HepG2 (cell line): Measurements from ENCODE around the gene AMOTL1. TPM values are rescaled to one million over a fixed set of nuclear protein-coding genes. Genes with fewer than 3 reads are reported as not detected.

Experiments
- ATAC-seq: fragments of 200-7000 bp; cut with Tn5 transposase; 3 replicates; pipeline ENCODE4 v1.9.1; 2020; ENCODE audit warnings: mild to moderate bottlenecking, moderate library complexity
- BruUV-seq: library from RNA; stranded (reverse); fragments of 400-500 nt; replicated peaks from 2 replicates; lab custom pipeline; 2021; lab: Mats Ljungman, UMichigan
- CTCF ChIA-PET: fragments of 300-600 bp; formaldehyde crosslinking; extraction: SDS; loops from one replicate; lab custom pipeline; 2021; ENCODE audit warnings: low total read pairs, inconsistent platforms, low intra/inter-chr PET ratio; lab: Yijun Ruan, JAX
- POLR2A ChIA-PET: fragments of 350-600 bp; sonication (Branson Sonifier 250); formaldehyde crosslinking; loops from one replicate; lab custom pipeline; 2020; ENCODE audit warnings: antibody characterized with exemption, inconsistent platforms; lab: Yijun Ruan, JAX
- DNase-seq: peaks from one replicate; pipeline ENCODE4 v3.0.0-alpha.2; 2015; ENCODE audit warnings: low spot score
- FAIRE-seq: peaks from 3 replicates; lab custom pipeline; 2011; peaks lifted over from hg19 to GRCh38; lab: Jason Lieb, UNC
- H2AFZ ChIP-seq: one replicate; pipeline ENCODE4 v1.6.1; 2011; ENCODE audit warnings: low read length, inconsistent platforms
- H3K27ac ChIP-seq: fragments of 300-600 bp; 3 replicates; pipeline ENCODE4 v1.8.0; 2011; ENCODE audit warnings: mixed run types, mild to moderate bottlenecking, mixed read lengths, low read length, inconsistent platforms; ENCODE audit not compliant: insufficient read depth; ENCODE audit errors: extremely low read length
- H3K27me3 ChIP-seq, 2 experiments: fragments of 200-600 bp in 1 of 2; 2 replicates in 1 of 2; 3 replicates in 1 of 2; pipeline versions ENCODE4 v1.6.0 to v1.8.0; 2011; ENCODE audit warnings: low read length in 2 of 2, mild to moderate bottlenecking in 2 of 2, moderate library complexity in 2 of 2, inconsistent platforms in 1 of 2; ENCODE audit not compliant: insufficient read depth in 2 of 2, control insufficient read depth in 1 of 2
- H3K36me3 ChIP-seq, 2 experiments: fragments of 200-600 bp in 1 of 2; replicated peaks in 1 of 2; 2 replicates in 1 of 2; 3 replicates in 1 of 2; pipeline versions ENCODE4 v1.5.1 to v1.8.0; 2011; ENCODE audit warnings: low read length in 2 of 2, inconsistent platforms in 1 of 2; ENCODE audit not compliant: insufficient read depth in 2 of 2, control insufficient read depth in 1 of 2
- H3K4me1 ChIP-seq: 2 replicates; pipeline ENCODE4 v1.5.1; 2012; ENCODE audit warnings: low read length, inconsistent platforms; ENCODE audit not compliant: insufficient read depth
- H3K4me2 ChIP-seq: 2 replicates; pipeline ENCODE4 v1.6.0; 2011; ENCODE audit warnings: low read depth, low read length, inconsistent platforms
- H3K4me3 ChIP-seq, 3 experiments: fragments of 200-600 bp in 1 of 3; sonication (generic), shearing (Covaris generic) in 1 of 3; replicated peaks in 1 of 3; 2 replicates each; pipeline ENCODE4 v1.5.1; 2011 to 2016; ENCODE audit warnings: low read length in 3 of 3, inconsistent platforms in 2 of 3, low read depth in 2 of 3, mild to moderate bottlenecking in 2 of 3, control low read depth in 1 of 3, mixed read lengths in 1 of 3; ENCODE audit not compliant: insufficient read depth in 1 of 3
- H3K79me2 ChIP-seq: one replicate; pipeline ENCODE4 v1.6.1; 2011; ENCODE audit warnings: low read length, inconsistent platforms; ENCODE audit not compliant: insufficient read depth
- H3K9ac ChIP-seq: 2 replicates; pipeline ENCODE4 v1.6.0; 2011; ENCODE audit warnings: mild to moderate bottlenecking, low read depth, low read length, inconsistent platforms; ENCODE audit not compliant: insufficient read depth
- H3K9me3 ChIP-seq: 2 replicates; pipeline ENCODE4 v1.5.1; 2012; ENCODE audit warnings: mild to moderate bottlenecking, low read length
- H4K20me1 ChIP-seq: 2 replicates; pipeline ENCODE4 v1.6.0; 2011; ENCODE audit warnings: inconsistent platforms, mild to moderate bottlenecking, low read length, moderate library complexity; ENCODE audit not compliant: insufficient read depth
- ARNT ChIP-seq: fragments of 450-650 bp; IDR thresholded peaks from 2 replicates; pipeline ENCODE4 v1.6.1; 2017
- EZH2 ChIP-seq: conservative IDR thresholded peaks from 2 replicates; pipeline ENCODE4 v1.6.1; 2012; ENCODE audit warnings: mild to moderate bottlenecking, low read depth, low read length, moderate library complexity
- IKZF4 ChIP-seq: sonication (generic); formaldehyde crosslinking; IDR thresholded peaks from 2 replicates; pipeline ENCODE4 v1.5.1; 2020; ENCODE audit warnings: borderline replicate concordance, mild to moderate bottlenecking, low read depth, missing genetic modification reagents; ENCODE audit errors: not compliant biosample characterization
- KLF13 ChIP-seq: sonication (generic); formaldehyde crosslinking; IDR thresholded peaks from 2 replicates; pipeline ENCODE4 v1.4.0; 2020; ENCODE audit warnings: mild to moderate bottlenecking, missing genetic modification reagents
- MLLT10 ChIP-seq: sonication (generic); formaldehyde crosslinking; IDR thresholded peaks from 2 replicates; pipeline ENCODE4 v1.4.0; 2020; ENCODE audit warnings: missing genetic modification reagents
- MTF2 ChIP-seq: sonication (generic); formaldehyde crosslinking; IDR thresholded peaks from 2 replicates; pipeline ENCODE4 v1.5.0; 2020; ENCODE audit warnings: missing genetic modification reagents, borderline replicate concordance
- NR1H2 ChIP-seq: sonication (generic); formaldehyde crosslinking; IDR thresholded peaks from 2 replicates; pipeline ENCODE4 v1.8.1; 2022; ENCODE audit warnings: low read depth, missing genetic modification reagents, borderline replicate concordance
- TOPORS ChIP-seq: sonication (generic); formaldehyde crosslinking; IDR thresholded peaks from 2 replicates; pipeline ENCODE4 v1.8.0; 2023; ENCODE audit warnings: mild to moderate bottlenecking, missing genetic modification reagents
- ZC3H13 ChIP-seq: sonication (generic); formaldehyde crosslinking; IDR thresholded peaks from 2 replicates; pipeline ENCODE4 v1.8.1; 2023; ENCODE audit warnings: mild to moderate bottlenecking, missing genetic modification reagents, moderate library complexity
- ZMYM4 ChIP-seq: sonication (generic); formaldehyde crosslinking; IDR thresholded peaks from 2 replicates; pipeline ENCODE4 v1.8.1; 2023; ENCODE audit warnings: mild to moderate bottlenecking, missing genetic modification reagents
- ZNF704 ChIP-seq: sonication (generic); formaldehyde crosslinking; IDR thresholded peaks from 2 replicates; pipeline ENCODE4 v1.8.1; 2023; ENCODE audit warnings: mild to moderate bottlenecking, inconsistent platforms, moderate library complexity, missing genetic modification reagents, borderline replicate concordance
- ZNF777 ChIP-seq: sonication (generic); formaldehyde crosslinking; IDR thresholded peaks from 2 replicates; pipeline ENCODE4 v1.4.0; 2020; ENCODE audit warnings: missing genetic modification reagents
- WGBS: methylation state at CpG from one replicate; pipeline ENCODE4 v1.1.6; 2017; ENCODE audit warnings: low lambda C conversion rate; 5-methylcytosine and 5-hydroxymethylcytosine counted together
- in situ Hi-C: cut with HindIII; loops from 2 replicates; pipeline ENCODE4 v1.10.0; 2017; ENCODE audit warnings: low pct_unique_long_range_greater_than_20kb; ENCODE audit not compliant: extremely low pct_ligation_motif_present
- intact Hi-C: fragments of 100-400 bp; cut with micrococcal nuclease; formaldehyde crosslinking; loops from one replicate; pipeline ENCODE4 v1.10.0; 2022; ENCODE audit not compliant: unreplicated experiment
- polyA plus RNA-seq, 8 experiments: library from polyadenylated mRNA; depleted of rRNA in 3 of 8; stranded (reverse) in 7 of 8; unstranded in 1 of 8; fragments of >200 nt; fragmentation: Illumina TruSeq in 4 of 8; extraction: Trizol in 4 of 8; gene quantifications; 2 replicates each; pipeline versions ENCODE4 v1.2.1 to v1.2.3, GENCODE V29; 2011 to 2016; ENCODE audit warnings: low read depth in 4 of 8, missing spikeins in 1 of 8, mixed read lengths in 1 of 8; ENCODE audit not compliant: insufficient read depth in 1 of 8
- total RNA-seq, 5 experiments: library from RNA; depleted of rRNA; stranded (reverse); fragments of >200 nt; fragmentation: Illumina TruSeq; extraction: Trizol; gene quantifications; 2 replicates each; pipeline ENCODE4 v1.2.3, GENCODE V29; 2016; ENCODE audit warnings: low read depth in 1 of 5
- TF ChIP-seq, protein P1 (sequence below): IDR thresholded peaks from 2 replicates; pipeline ENCODE4 v1.6.1; 2016; ENCODE audit warnings: low read depth, control low read depth
- TF ChIP-seq, protein P2 (sequence below): sonication (generic); formaldehyde crosslinking; IDR thresholded peaks from 2 replicates; pipeline ENCODE4 v1.8.1; 2023; ENCODE audit warnings: missing genetic modification reagents, inconsistent platforms, borderline replicate concordance

AMOTL1 gene
- total and polyA plus RNA-seq, 2 of the 13 experiments (the other 11 are each of a cell fraction or from before 2014, with no cell fraction given), result 0.01 to 0.20 TPM

DNA sequence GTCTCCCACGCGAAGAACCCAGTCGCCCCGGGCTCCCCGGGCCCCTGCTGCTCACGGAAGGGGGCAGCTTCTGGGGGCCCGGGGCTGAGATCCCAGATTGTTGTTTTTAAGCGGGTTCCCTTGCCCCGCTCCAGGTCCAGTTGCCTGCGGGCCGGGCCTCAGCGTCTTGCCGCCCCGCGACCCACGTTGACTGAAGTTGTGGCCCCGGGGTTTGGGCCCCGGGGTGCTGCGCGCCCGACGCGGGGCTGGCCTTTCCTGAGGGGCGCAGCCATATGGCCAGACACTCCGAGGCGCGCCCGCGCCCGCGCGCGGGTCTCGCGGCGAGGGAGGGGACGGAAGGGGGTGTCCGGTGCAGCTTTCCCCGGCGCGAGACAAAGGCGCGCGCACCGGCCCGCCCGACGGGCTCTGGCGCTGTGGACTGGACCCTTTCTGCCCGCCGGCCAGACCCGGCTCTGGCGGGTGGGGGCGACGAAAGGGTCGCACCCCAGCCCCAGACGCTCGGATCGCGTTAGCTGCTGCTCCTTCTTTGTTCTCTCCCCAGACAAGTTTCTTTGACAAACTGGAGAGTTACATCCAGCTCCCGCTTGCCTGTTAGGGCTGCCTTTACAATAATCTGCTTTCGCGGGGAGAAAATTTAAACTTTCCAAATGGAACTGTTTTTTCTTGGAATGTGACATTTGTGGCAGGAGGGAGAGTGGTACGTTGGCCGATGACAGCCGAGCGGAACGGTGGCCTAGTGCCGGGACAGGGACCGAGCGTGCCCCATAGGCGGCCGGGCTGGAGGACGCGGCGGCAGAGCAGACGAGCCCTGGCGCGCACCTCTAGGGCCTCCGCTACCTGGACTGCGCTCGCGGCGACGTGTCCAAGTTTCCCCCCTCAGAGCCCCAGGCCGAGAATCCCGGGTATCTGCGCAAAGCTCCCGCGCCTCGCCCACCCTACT, 716 bp downstream of the AMOTL1 start:
- FAIRE-seq (no peak), ATAC-seq (peak; percentile 74), DNase-seq (no peak)
- peak; percentile 95; the same call in 1 of the 2 replicates for TF ChIP-seq EZH2
- TF ChIP-seq ZNF777, result peak; percentile 52
- TF ChIP-seq ZC3H13 (CRISPR knock-in tag), result 0 out of 2 replicates have a peak, but pooled peaks have one; percentile 34
- TF ChIP-seq ZMYM4 (CRISPR knock-in tag), result no peak
- 0 out of 2 replicates have a peak, but pooled peaks have one; percentile 26 for TF ChIP-seq MTF2
- POLR2A ChIA-PET, result no interaction called here
- Histone ChIP-seq H4K20me1 (no peaks in the 10 kb centered on the region), H3K4me3 (peak overlapping the region in 2 of 3 experiments; percentile 42 to 63; a peak in 3 of 6 replicates), H3K4me1 (0 out of 2 replicates have a peak, but pooled peaks cover 5% of the 10 kb centered on the region), H3K4me2 (peak overlapping the region; percentile 47), H2AFZ (no peak overlapping the region), H3K27ac (no peak overlapping the region), H3K36me3 (no peaks in the 10 kb centered on the region), H3K9ac (no peak overlapping the region), H3K9me3 (no peaks in the 10 kb centered on the region), H3K79me2 (no peaks in the 10 kb centered on the region), H3K27me3 (peaks cover 2 to 37% of the 10 kb centered on the region in 2 experiments)
- in situ Hi-C loops, result no loop called here
- no TSS peak for BruUV-seq
- WGBS, result 11% methylated on average over 20 of the region's 91 CpGs
- CTCF ChIA-PET, result no interaction called here
- intact Hi-C loops, result no loop called here

DNA sequence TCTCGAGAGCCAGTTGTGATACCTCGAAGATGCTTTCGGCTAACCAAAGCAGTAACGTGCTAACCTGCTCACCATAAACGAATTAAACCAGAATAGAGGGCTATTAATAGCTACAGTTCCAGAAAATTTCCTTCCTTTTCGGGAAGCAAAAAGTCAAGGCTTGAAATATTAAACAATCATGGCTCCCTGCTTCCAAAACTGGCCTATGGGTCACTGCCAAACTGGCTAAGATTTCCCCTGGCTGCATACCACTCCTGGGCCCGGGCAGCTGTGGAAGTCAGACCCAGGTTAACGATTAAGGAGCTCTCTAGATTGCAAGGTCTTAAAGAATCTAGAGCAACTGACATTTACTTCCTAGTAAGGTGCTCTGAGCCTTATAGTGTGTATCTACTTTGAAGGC, 1.7 kb downstream of the AMOTL1 start:
- Histone ChIP-seq H3K9me3 (no peaks in the 10 kb centered on the region), H3K36me3 (no peaks in the 10 kb centered on the region), H3K9ac (no peak overlapping the region), H3K4me3 (no peak overlapping the region), H3K79me2 (no peaks in the 10 kb centered on the region), H3K4me1 (0 out of 2 replicates have a peak, but pooled peaks cover 5% of the 10 kb centered on the region), H3K4me2 (no peak overlapping the region), H3K27me3 (peaks cover 2 to 37% of the 10 kb centered on the region in 2 experiments), H3K27ac (no peak overlapping the region), H2AFZ (no peak overlapping the region), H4K20me1 (no peaks in the 10 kb centered on the region)
- 23% methylated on average over 8 of the region's 8 CpGs for WGBS
- FAIRE-seq (no peak), DNase-seq (no peak), ATAC-seq (no peak)
- intact Hi-C loops, result no loop called here
- ChIA-PET CTCF (no interaction called here), POLR2A (no interaction called here)
- in situ Hi-C loops, result no loop called here
- no TSS peak for BruUV-seq
- TF ChIP-seq MLLT10 (CRISPR knock-in tag) (no peak), IKZF4 (no peak), NR1H2 (CRISPR knock-in tag) (no peak), KLF13 (CRISPR knock-in tag) (no peak), TOPORS (CRISPR knock-in tag) (no peak), ARNT (no peak), ZNF704 (CRISPR knock-in tag) (no peak)
- TF ChIP-seq, protein P1, sequence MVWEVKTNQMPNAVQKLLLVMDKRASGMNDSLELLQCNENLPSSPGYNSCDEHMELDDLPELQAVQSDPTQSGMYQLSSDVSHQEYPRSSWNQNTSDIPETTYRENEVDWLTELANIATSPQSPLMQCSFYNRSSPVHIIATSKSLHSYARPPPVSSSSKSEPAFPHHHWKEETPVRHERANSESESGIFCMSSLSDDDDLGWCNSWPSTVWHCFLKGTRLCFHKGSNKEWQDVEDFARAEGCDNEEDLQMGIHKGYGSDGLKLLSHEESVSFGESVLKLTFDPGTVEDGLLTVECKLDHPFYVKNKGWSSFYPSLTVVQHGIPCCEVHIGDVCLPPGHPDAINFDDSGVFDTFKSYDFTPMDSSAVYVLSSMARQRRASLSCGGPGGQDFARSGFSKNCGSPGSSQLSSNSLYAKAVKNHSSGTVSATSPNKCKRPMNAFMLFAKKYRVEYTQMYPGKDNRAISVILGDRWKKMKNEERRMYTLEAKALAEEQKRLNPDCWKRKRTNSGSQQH (CRISPR knock-in tag), result no peak
- TF ChIP-seq, protein P2, sequence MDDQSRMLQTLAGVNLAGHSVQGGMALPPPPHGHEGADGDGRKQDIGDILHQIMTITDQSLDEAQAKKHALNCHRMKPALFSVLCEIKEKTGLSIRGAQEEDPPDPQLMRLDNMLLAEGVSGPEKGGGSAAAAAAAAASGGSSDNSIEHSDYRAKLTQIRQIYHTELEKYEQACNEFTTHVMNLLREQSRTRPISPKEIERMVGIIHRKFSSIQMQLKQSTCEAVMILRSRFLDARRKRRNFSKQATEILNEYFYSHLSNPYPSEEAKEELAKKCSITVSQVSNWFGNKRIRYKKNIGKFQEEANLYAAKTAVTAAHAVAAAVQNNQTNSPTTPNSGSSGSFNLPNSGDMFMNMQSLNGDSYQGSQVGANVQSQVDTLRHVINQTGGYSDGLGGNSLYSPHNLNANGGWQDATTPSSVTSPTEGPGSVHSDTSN (CRISPR knock-in tag), result no peak
